ENCODE data around the gene ZNF19. TPM values are rescaled to one million over a fixed set of nuclear protein-coding genes. Genes with fewer than 3 reads are reported as not detected.

ZNF19 gene
- total RNA-seq, 1 donor from 2014 or later = 0.81 TPM

- TF ChIP-seq CTCF (conservative IDR thresholded peaks at IDR 0.05; ENCODE audit: low read depth, low read length) = no peak
- H3K4me3 ChIP-seq (ENCODE audit: low read depth, low read length) = peak within 1 kb of the TSS; percentile 77
- DNase-seq (ENCODE audit: low read depth) = no peak
These were observed 27.2 kb downstream of the ZNF19 start, which contains the start of gene ZNF23 for GRCh38 chr16:71461686-71462648. Gene ZNF23 (minus strand): TSS chr16:71462247. CDS start chr16:71456796, 5,451 bp downstream.

- DNase-seq (ENCODE audit: low read depth) = no peak
- peak overlapping the region; percentile 77 for H3K4me3 ChIP-seq (ENCODE audit: low read depth, low read length)
- TF ChIP-seq CTCF (conservative IDR thresholded peaks at IDR 0.05; ENCODE audit: low read depth, low read length) = no peak
These were observed 28.2 kb downstream of the ZNF19 start for GRCh38 chr16:71460941-71461340.

GRCh38 chr16:71460236-71460635 is 28.9 kb downstream of the ZNF19 start:
- H3K4me3 ChIP-seq (ENCODE audit: low read depth, low read length) = no peak overlapping the region
- no peak for TF ChIP-seq CTCF (conservative IDR thresholded peaks at IDR 0.05; ENCODE audit: low read depth, low read length)
- DNase-seq (ENCODE audit: low read depth) = no peak

GRCh38 chr16:71459510-71459909 is 29.6 kb downstream of the ZNF19 start:
- DNase-seq (ENCODE audit: low read depth) = no peak
- no peak overlapping the region for H3K4me3 ChIP-seq (ENCODE audit: low read depth, low read length)
- TF ChIP-seq CTCF (conservative IDR thresholded peaks at IDR 0.05; ENCODE audit: low read depth, low read length) = no peak

- no peak for TF ChIP-seq CTCF (conservative IDR thresholded peaks at IDR 0.05; ENCODE audit: low read depth, low read length)
- no peak overlapping the region for H3K4me3 ChIP-seq (ENCODE audit: low read depth, low read length)
- DNase-seq (ENCODE audit: low read depth) = no peak
These were observed 32.3 kb downstream of the ZNF19 start for GRCh38 chr16:71456801-71457200.

- TF ChIP-seq CTCF (conservative IDR thresholded peaks at IDR 0.05; ENCODE audit: low read depth, low read length) = no peak
- DNase-seq (ENCODE audit: low read depth) = no peak
- H3K4me3 ChIP-seq (ENCODE audit: low read depth, low read length) = no peak overlapping the region
These were observed 36.1 kb downstream of the ZNF19 start for GRCh38 chr16:71453036-71453435.
